HEK293 (cell line): Measurements from ENCODE around the gene NTF4.

Experiments used
- BCL6B ChIP-seq: fragments of 450-650 bp; formaldehyde crosslinking; IDR thresholded peaks from 2 replicates; pipeline ENCODE4 v1.5.1; 2017; ENCODE audit warnings: missing biosample characterization, missing genetic modification characterization
- CTCF ChIP-seq: fragments of 450-650 bp; formaldehyde crosslinking; IDR thresholded peaks from 2 replicates; pipeline ENCODE4 v1.5.1; 2016; ENCODE audit warnings: missing biosample characterization, missing genetic modification characterization
- FEZF1 ChIP-seq: fragments of 450-650 bp; formaldehyde crosslinking; IDR thresholded peaks from 2 replicates; pipeline ENCODE4 v1.5.1; 2016; ENCODE audit warnings: missing biosample characterization, missing genetic modification characterization
- INSM2 ChIP-seq: fragments of 450-650 bp; formaldehyde crosslinking; IDR thresholded peaks from 2 replicates; pipeline ENCODE4 v1.5.1; 2016; ENCODE audit warnings: missing biosample characterization, missing genetic modification characterization
- PRDM2 ChIP-seq: fragments of 450-650 bp; formaldehyde crosslinking; IDR thresholded peaks from 2 replicates; pipeline ENCODE4 v1.5.1; 2016; ENCODE audit warnings: missing biosample characterization, missing genetic modification characterization, borderline replicate concordance
- REPIN1 ChIP-seq: fragments of 450-650 bp; formaldehyde crosslinking; IDR thresholded peaks from 2 replicates; pipeline ENCODE4 v1.5.1; 2017; ENCODE audit warnings: missing biosample characterization, missing genetic modification characterization, low read depth
- ZBTB44 ChIP-seq: fragments of 450-650 bp; IDR thresholded peaks from 2 replicates; pipeline ENCODE4 v1.5.1; 2018; ENCODE audit warnings: missing biosample characterization, mild to moderate bottlenecking, missing genetic modification characterization
- ZIC2 ChIP-seq: fragments of 450-650 bp; formaldehyde crosslinking; IDR thresholded peaks from 2 replicates; pipeline ENCODE4 v1.5.1; 2016; ENCODE audit warnings: missing biosample characterization, missing genetic modification characterization
- ZNF132 ChIP-seq: fragments of 450-650 bp; formaldehyde crosslinking; IDR thresholded peaks from 2 replicates; pipeline ENCODE4 v1.5.1; 2017; ENCODE audit warnings: missing biosample characterization, missing genetic modification characterization, borderline replicate concordance
- ZNF248 ChIP-seq: fragments of 450-650 bp; formaldehyde crosslinking; IDR thresholded peaks from 2 replicates; pipeline ENCODE4 v1.5.1; 2017; ENCODE audit warnings: missing biosample characterization, missing genetic modification characterization
- ZNF324 ChIP-seq: fragments of 450-650 bp; formaldehyde crosslinking; IDR thresholded peaks from 2 replicates; pipeline ENCODE4 v1.5.1; 2016; ENCODE audit warnings: missing biosample characterization, missing genetic modification characterization
- ZNF350 ChIP-seq: fragments of 450-650 bp; formaldehyde crosslinking; IDR thresholded peaks from 2 replicates; pipeline ENCODE4 v1.5.0; 2017; ENCODE audit warnings: missing biosample characterization, mild to moderate bottlenecking, missing genetic modification characterization
- ZNF362 ChIP-seq: fragments of 450-650 bp; formaldehyde crosslinking; IDR thresholded peaks from 2 replicates; pipeline ENCODE4 v1.5.1; 2016; ENCODE audit warnings: missing biosample characterization, missing genetic modification characterization
- ZNF433 ChIP-seq: fragments of 450-650 bp; formaldehyde crosslinking; IDR thresholded peaks from 2 replicates; pipeline ENCODE4 v1.5.1; 2016; ENCODE audit warnings: missing biosample characterization, missing genetic modification characterization, low read depth
- ZNF488 ChIP-seq: fragments of 450-650 bp; formaldehyde crosslinking; IDR thresholded peaks from 2 replicates; pipeline ENCODE4 v1.5.1; 2016; ENCODE audit warnings: missing biosample characterization, missing genetic modification characterization
- ZNF548 ChIP-seq: fragments of 450-650 bp; formaldehyde crosslinking; IDR thresholded peaks from 2 replicates; pipeline ENCODE4 v1.5.1; 2016; ENCODE audit warnings: missing biosample characterization, missing genetic modification characterization
- ZNF555 ChIP-seq: fragments of 450-650 bp; formaldehyde crosslinking; conservative IDR thresholded peaks from 2 replicates; pipeline ENCODE4 v1.5.1; 2017; ENCODE audit warnings: missing biosample characterization, mild to moderate bottlenecking, missing genetic modification characterization, inconsistent platforms
- ZNF560 ChIP-seq: fragments of 450-650 bp; formaldehyde crosslinking; IDR thresholded peaks from 2 replicates; pipeline ENCODE4 v1.5.1; 2017; ENCODE audit warnings: missing biosample characterization, missing genetic modification characterization, borderline replicate concordance
- ZNF621 ChIP-seq: fragments of 450-650 bp; formaldehyde crosslinking; IDR thresholded peaks from 2 replicates; pipeline ENCODE4 v1.5.1; 2017; ENCODE audit warnings: missing biosample characterization, missing genetic modification characterization
- ZNF624 ChIP-seq: fragments of 450-650 bp; formaldehyde crosslinking; IDR thresholded peaks from 2 replicates; pipeline ENCODE4 v1.5.1; 2017; ENCODE audit warnings: missing biosample characterization, missing genetic modification characterization
- ZSCAN18 ChIP-seq: fragments of 450-650 bp; formaldehyde crosslinking; IDR thresholded peaks from 2 replicates; pipeline ENCODE4 v1.5.1; 2016; ENCODE audit warnings: missing biosample characterization, missing genetic modification characterization

NTF4 gene

GRCh38 chr19:49056101-49056901 is 8.3 kb downstream of the NTF4 start (continued):
- TF ChIP-seq ZNF362 (no peak), ZNF488 (tag by site-specific recombination) (no peak), BCL6B (tag by site-specific recombination) (no peak), ZNF621 (no peak), ZNF555 (tag by site-specific recombination) (no peak), ZNF548 (tag by site-specific recombination) (no peak), INSM2 (tag by site-specific recombination) (no peak), ZNF350 (tag by site-specific recombination) (no peak), PRDM2 (tag by site-specific recombination) (no peak), ZNF132 (no peak), ZNF248 (tag by site-specific recombination) (no peak), ZNF324 (no peak), ZIC2 (tag by site-specific recombination) (peak; percentile 75), ZNF560 (no peak), REPIN1 (tag by site-specific recombination) (no peak), CTCF (peak; percentile 81), ZBTB44 (no peak), FEZF1 (tag by site-specific recombination) (no peak), ZNF624 (tag by site-specific recombination) (no peak), ZSCAN18 (no peak), ZNF433 (tag by site-specific recombination) (no peak)
